ENCODE data around the gene CASP12.

The CASP12 gene

DNA sequence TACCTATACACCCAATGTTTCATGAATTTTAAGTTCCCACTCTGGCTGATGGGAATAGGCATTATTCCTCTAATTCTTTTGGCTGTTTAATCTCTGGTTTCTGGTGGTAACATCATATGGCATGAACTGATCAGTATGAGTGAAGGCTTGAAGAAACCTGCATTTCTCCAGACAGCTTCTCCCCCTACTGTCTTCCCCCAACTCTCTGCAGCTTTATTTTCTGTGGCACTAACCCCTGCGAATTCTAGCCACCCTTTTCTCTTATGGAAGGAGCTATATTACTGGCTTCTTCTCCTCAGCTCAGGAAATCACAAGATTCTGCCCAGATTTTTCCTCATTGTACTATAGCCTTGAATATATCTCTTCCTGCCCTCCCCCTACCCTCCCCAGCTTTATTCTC is 57.1 kb downstream of the CASP12 start:
- Histone ChIP-seq H3K9me3 (ENCODE audit: control insufficient read depth, insufficient read depth, low read length) (no peaks in the 10 kb centered on the region), H3K36me3 (ENCODE audit: control insufficient read depth, insufficient read depth, low read length) (no peaks in the 10 kb centered on the region; the same call in 1 of the 2 replicates), H3K27me3 (ENCODE audit: control insufficient read depth, insufficient read depth, low read length) (no peaks in the 10 kb centered on the region), H3K4me1 (ENCODE audit: control insufficient read depth, insufficient read depth, low read length) (no peaks in the 10 kb centered on the region), H3K4me3 (ENCODE audit: low read length) (no peak overlapping the region), H3K27ac (ENCODE audit: low read length) (no peak overlapping the region)
- DNase-seq (ENCODE audit: low read depth, low spot score) = no peak
- no CpG with 5 or more reads among the region's 1 CpG for WGBS (ENCODE audit: insufficient coverage, insufficient read length)

DNA sequence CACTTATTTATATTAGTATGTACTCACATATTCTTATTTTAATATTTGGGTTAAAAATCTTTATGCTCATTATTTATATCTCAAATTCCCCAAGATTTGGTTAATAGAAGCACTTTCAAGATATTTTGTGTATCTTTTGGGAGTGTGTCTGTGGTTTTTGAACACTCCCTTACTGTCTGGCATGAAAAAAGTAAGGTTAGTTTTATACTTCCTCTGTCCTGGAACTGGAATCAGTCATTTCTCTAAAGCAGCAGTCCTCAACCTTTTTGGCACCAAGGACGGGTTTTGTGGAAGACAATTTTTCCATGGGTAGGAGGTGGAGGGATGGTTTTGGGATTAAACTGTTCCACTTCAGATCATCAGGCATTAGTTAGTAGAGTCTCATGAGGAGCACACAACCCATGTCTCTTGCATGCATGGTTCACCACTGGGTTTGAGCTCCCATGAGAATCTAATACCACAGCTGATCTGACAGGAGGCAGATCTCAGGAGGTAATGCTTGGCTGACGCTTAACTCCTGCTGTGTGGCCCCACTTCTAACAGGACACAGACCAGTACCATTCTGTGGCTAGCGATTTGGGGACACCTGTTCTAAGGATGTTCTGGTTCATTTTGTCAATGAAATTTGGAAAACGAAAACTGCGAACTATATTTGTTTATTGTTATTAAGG is 60.2 kb downstream of the CASP12 start:
- WGBS (ENCODE audit: insufficient coverage, insufficient read length) = no CpG with 5 or more reads among the region's 5 CpGs

DNA sequence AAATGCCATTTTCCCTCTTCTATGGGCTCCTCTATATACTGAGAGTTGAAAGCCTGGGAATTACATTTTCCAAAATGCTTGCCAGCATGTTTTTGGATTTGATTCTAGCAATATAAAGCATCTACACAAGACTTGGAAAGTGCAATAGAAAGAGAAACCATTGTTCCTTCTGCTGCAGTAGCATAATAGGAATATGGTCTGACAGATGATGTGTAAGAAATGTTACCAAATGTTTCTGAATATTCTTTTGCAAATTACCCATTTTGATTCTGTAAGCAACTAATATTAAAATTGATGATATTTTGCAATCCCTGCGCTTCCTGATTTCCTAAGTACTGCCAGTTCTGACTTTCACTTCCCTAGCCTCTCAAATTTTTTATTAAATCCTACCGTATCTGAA is 61.6 kb downstream of the CASP12 start:
- Histone ChIP-seq H3K4me3 (ENCODE audit: low read length) (no peak overlapping the region), H3K9me3 (ENCODE audit: control insufficient read depth, insufficient read depth, low read length) (no peaks in the 10 kb centered on the region), H3K36me3 (ENCODE audit: control insufficient read depth, insufficient read depth, low read length) (no peaks in the 10 kb centered on the region; the same call in 1 of the 2 replicates), H3K27ac (ENCODE audit: low read length) (no peak overlapping the region), H3K27me3 (ENCODE audit: control insufficient read depth, insufficient read depth, low read length) (no peaks in the 10 kb centered on the region), H3K4me1 (ENCODE audit: control insufficient read depth, insufficient read depth, low read length) (no peaks in the 10 kb centered on the region)
- WGBS (ENCODE audit: insufficient coverage, insufficient read length) = no CpG with 5 or more reads among the region's 2 CpGs
- DNase-seq (ENCODE audit: low read depth, low spot score) = no peak

More for the DNA sequence above, 60.2 kb downstream of the CASP12 start:
- no peaks in the 10 kb centered on the region for H3K9me3 ChIP-seq (ENCODE audit: control insufficient read depth, insufficient read depth, low read length)
- no peaks in the 10 kb centered on the region for H3K4me1 ChIP-seq (ENCODE audit: control insufficient read depth, insufficient read depth, low read length)
- H3K36me3 ChIP-seq (ENCODE audit: control insufficient read depth, insufficient read depth, low read length) = no peaks in the 10 kb centered on the region; the same call in 1 of the 2 replicates
- no peak for DNase-seq (ENCODE audit: low read depth, low spot score)
- no peaks in the 10 kb centered on the region for H3K27me3 ChIP-seq (ENCODE audit: control insufficient read depth, insufficient read depth, low read length)
- no peak overlapping the region for H3K27ac ChIP-seq (ENCODE audit: low read length)
- H3K4me3 ChIP-seq (ENCODE audit: low read length) = no peak overlapping the region

All from iPS DF 6.9 (cell line).